HG02610 (cell line): Measurements from ENCODE around the gene NUDT21.
A peak's percentile ranks its signal among the peaks of the same experiment; 100 is the strongest.

Experiments used
- ATAC-seq: cut with Tn5 transposase; IDR thresholded peaks from one replicate; pipeline ENCODE4 v1.9.1; 2021; ENCODE audit warnings: mild to moderate bottlenecking, moderate library complexity; ENCODE audit not compliant: unreplicated experiment

Gene NUDT21

DNA sequence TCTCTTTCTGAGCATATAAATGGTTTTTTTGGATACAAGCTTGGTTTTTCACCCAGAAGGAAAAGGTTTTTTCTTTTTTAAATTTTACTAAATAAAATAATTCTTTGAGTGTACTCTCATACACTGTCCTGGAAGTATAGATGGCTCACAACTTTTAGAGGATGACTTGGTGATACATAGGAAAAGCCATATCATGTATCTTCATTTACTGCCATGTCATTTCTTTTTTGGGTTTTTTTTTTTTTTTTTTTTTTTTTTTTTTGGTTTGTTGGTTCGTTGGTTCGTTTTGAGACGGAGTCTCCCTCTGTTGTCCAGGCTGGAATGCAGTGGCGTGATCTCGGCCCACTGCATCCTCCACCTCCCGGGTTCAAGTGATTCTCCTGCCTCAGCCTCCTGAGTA lies 12.0 kb upstream of the NUDT21 start:
- no peak for ATAC-seq

DNA sequence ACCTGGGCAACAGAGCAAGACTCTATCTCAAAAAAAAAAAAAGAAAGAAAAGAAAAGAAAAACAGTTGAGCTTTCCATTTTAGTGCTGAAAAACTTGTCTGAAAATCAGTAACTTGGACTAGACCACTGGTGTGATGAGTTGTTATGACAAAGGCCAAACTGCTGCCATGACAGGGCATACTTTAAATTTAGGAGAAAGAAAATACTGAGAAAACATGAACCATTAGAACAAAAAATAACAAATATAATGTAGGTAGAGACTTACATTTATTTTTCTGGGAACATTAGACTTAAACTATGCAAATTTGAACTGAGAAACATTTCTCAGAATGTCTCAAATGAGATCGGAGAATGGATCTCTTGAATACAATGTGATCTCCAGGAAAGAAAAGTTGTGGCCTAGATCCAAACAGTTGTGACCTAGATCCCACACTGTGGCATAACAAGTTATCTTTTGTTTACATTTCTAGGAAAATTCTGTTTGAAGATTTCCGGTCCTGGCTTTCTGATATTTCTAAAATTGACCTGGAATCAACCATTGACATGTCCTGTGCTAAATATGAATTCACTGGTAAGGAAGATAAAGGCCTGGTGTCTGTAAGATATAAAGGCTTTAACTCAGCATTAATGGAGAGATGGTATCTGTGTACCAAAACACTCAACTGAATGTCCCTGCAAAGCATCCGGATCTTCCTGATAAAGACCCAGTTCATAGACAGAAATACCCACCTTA lies 11.1 kb upstream of the NUDT21 start:
- ATAC-seq: no peak

DNA sequence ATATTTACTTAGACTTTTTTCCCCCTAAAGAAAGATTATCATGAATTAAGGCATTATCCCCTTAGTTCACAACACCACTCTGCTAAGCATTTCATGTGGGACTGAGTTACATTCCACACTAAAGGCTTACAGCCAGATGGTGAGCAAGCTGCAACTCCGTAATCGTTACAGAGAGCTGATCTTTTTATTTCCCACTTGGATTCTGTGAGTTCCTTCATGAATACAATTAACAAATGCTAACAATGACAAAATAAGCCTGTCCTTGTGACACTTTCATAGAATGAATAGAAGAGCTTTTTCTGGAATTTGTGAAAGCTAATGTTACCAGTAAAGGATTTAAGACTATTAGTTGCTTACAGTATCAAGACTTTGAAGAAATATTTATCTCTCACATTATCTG lies 9.0 kb upstream of the NUDT21 start:
- ATAC-seq: no peak

DNA sequence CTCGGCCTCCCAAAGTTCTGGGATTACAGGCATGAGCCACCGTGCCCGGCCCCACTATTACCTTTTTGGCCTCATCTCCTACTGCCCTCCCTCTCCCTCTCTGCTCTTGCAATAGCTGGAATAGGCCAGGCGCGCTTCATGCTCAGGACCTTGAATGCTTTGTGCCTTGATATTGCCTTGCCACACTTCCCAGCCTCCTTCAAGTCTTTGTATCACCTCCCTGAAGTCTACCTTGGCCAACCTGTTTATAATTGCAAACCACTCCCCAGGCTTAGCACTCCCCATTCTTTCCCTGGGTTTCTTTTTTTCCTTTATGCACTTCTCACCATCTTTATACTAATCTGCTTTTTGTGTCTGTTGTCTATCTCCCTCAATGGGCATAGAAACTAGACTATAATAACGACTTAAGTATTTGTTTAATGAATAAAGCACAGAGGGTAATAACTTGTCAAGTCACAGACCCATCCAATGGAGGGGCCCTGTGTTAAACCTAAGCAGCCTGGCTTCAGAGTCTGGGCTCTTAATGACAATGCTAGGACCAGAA lies 6.9 kb upstream of the NUDT21 start:
- no peak for ATAC-seq

DNA sequence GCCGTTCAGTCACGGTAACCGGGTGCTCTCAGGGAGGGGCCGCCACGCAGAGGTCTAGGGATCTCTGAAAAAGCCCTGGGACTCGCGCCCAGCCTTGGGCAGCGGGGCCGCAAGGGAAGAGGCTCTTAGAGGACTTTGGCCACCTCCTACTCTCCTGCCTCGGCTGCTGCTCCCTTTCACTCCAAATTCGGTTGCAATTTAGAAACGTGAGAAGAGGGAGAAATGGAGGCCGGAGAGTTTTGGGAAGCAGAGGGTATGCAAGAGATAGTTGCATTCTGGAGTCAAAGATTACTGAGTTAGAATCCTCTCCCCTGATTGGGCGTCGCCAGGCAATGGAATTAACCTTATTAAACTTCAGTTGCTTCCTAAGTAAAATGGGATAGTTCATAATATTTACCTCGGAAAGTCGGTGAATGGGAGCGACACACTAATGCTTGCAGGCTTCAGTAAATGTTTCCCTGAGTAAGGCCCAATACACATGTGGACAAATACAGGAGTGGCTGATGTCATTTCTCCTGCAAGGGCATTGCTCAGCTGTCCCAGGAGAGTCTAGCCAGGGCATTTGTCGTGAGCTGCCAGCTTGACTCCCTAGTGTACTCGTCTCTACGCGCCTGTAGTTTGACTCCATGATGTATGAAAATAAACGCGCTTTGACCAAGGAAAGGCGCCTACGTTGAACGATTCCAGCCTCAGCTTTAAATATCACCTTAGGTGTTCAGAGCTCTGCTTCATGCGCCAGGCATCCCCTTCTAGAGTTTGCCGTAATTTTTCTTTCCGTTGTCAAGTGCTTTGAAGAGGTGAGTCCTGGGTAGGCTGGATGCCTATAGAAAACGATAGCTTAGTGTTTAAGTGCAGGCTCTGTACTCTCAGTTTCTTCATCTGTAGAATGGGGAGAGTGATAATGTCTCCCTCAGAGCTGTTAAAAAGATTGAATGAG lies 889 bp upstream of the NUDT21 start:
- peak; percentile 43 for ATAC-seq

DNA sequence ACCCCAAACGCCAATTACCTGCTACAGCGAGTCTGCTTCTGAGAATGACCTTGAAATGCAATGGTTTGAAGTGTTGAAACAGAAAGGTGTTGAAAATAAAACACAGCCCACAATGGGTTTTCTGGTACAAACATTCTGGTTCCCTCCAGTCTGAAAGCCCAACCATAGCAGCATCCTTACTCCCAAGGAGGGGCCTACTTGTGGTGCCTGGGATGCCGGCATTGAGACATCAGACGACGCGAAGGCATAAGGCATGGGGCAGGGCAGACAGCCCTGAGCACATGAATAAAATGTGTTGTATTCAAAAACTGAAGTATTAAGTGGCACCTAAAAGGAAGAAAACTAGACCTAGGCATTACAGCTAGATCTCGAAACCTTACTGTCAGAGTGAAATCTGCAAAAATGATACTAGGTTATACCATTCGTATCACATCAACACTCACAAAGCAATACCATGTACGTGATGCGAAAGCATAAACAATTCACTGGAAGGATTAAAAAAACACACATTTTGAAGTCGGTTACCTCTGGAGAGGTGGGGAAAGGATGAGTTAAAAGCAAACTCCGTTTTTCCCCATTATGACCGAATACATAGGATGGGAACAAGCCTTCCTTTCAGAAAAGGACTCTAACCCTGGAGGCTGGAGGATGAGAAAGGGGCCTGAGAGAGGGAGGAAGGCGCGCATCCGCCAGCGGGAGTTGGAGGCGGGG lies 702 bp downstream of the NUDT21 start:
- peak; percentile 21 for ATAC-seq

DNA sequence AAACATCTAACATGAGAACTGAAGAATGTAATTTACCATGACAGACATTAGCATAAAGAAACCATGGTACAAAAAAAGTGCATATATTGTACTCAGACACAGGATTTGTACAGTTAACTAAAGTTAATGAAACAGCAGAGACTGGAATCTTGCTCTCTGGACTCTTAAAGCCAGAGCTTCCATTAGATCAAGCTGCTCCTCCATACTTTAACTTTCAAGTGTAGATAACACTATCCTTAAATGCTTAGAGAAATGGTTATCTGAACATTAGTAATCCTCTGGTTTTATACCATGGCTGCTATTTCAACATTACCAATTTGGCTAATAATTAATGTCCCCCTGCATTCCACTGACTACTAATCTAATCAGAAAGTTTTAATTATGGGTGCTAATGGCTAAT lies 3.1 kb downstream of the NUDT21 start:
- ATAC-seq: no peak

DNA sequence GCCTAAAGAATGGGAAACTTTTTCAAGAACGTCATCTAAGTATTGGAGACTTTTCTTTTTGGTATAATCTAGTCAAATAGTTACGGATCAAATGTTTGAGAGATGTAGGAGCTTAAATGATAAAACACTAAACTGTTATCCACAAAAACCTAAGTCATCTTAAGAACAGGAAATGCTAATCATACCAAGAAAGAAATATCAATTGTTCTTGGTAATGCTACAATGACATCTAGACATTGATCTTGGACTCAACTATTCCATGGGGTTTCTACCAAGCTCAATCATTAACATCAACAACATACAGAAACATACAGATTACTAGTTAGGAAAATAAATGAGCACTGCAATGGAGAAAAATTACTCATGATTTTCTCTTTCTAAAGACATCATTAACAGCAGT lies 3.8 kb downstream of the NUDT21 start:
- ATAC-seq: no peak

DNA sequence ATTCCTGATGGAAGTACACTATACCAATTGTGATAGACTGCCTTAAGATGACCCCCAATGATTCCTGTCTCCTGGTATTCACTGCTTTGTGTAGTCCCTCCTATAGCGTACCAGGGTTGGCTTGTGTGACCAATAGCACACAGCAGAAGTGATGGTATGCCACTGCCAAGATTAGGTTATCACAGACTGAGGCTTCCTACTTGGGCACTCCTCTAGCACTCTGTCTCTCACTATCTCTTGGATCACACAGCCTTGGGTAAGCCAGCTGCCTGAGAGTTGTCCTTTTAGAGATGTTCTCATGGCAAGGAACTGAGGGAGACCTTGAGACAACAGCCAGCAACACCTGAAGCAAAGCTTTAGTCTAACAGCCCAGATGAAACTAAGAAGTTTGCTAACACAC lies 13.1 kb downstream of the NUDT21 start:
- ATAC-seq: no peak

DNA sequence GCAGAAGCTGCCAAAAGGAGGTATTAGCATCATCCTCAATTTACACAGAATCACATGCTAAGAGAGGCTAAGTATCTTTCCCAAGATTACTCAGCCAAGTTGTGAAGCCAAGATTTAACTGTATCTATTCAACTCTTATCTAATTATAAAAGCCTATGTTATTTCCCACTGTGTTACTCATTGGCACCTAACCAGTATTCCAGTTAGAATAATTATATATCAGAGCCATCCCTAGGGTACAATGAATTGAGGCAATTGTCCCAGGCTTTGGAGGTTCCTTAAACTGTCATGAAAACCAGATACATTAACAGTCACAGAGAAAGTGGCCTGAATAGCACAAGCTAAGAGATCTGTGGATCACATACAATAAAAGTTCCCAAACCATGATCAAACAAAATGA lies 14.9 kb downstream of the NUDT21 start:
- ATAC-seq: no peak

DNA sequence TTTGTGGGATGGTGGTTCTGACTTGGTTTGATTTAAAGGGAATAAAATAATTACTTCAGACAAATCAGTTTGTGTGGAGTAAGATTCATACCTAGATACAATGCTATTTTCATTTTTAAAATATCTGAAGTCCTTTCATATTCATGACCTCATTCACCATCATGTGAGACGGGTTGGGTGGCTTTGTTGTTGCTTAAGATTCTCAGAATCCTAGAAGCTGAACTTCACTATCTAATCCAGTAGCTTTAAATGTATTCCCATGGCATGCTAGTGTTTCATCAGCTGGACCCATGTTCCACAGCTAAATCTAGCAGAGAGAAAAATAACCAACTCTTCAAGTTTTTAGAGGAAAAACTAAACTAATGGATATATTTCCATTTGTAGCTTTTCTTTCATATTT lies 23.0 kb downstream of the NUDT21 start:
- no peak for ATAC-seq

DNA sequence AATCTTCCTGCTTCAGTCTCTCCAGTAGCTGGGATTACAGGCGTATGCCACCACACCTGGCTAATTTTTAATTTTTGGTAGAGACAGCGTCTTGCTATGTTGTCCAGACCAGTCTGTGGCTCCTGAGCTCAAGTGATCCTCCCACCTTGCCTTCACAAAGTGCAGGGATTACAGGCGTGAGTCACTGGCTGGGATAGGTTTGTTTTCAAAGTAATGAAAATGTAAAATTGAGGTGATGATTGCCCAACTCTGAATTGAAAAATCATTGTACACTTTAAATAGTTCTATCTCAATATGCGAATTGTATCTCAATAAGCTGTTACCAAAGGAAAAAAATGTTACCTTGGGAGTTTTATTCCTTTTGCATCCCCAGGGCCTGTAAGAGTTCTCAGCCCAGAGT lies 24.5 kb downstream of the NUDT21 start:
- no peak for ATAC-seq

DNA sequence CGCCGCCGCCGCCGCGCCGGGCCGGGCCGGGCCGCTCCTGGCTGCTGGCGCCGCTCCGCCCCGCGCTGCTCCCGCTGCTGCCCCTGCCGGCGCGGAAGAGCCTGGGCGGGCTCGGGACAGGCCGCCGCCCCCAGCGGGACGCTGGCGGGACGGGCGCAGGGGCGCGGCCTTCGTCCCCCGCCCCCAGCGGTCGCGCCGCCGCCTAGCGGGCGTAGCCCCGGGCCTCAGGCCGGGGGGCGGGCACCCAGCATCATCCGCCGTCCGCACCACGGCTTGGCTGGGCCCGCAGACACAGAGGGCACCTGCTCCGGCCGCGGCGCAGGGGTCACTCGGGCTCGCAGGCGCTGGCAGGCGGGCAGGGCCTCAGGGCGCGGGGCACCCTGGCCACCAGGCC lies 25.7 kb downstream of the NUDT21 start, which contains the start of gene AMFR:
TSS of gene AMFR (minus strand) at position 107 of the 394 bp plus-strand sequence. CDS start 218 bp downstream, outside the sequence.
- ATAC-seq: peak; percentile 82

DNA sequence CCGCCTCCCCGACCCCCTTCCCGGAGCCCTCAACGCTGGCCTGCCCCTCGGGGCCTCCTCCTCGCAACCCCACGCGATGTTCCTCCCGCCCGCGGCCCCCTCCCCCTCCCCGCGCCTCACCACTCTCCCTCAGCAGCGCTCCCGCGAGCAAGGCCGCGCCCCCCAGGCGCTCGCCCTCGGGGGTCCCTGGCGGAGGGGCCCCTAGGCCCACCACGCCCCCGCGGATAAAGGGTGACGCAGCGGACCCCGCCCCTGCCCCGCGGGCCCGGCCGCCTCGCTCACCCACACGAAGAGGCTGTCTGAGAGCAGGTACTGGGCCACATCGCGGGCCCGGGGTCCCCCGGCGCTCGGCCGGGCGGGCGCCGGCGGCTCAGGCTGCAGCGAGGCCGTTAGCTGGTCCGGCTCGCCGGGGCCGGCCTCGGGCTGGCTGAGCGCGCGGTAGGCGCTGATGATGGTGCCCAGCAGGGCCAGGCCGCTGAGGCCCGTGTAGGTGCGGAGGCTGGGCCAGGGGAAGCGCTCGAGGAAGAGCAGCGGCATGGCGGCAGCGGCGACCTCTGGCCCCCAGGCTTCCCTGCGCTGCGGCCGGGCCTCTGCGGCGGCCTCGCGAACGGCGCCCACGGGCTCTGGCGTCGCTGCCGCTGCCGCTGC lies 26.2 kb downstream of the NUDT21 start:
- ATAC-seq: peak; percentile 35

DNA sequence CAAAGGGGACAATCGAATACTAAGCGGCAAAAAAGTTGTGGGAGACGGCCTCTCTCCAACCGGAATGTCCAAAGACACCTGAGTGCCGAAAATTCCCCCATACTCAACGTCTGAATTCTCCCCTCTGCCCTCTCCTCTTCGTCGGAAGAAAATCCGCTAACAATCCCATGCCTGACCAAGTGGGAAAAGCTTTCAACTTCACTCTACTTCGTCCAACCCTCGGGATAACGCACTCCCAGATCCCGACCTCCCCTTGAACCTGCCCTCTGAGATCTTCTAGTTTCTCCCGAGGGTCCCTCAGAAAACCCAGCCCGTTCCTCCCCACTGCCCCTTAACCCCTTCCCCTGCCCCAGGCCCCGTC lies 26.7 kb downstream of the NUDT21 start:
- no peak for ATAC-seq

DNA sequence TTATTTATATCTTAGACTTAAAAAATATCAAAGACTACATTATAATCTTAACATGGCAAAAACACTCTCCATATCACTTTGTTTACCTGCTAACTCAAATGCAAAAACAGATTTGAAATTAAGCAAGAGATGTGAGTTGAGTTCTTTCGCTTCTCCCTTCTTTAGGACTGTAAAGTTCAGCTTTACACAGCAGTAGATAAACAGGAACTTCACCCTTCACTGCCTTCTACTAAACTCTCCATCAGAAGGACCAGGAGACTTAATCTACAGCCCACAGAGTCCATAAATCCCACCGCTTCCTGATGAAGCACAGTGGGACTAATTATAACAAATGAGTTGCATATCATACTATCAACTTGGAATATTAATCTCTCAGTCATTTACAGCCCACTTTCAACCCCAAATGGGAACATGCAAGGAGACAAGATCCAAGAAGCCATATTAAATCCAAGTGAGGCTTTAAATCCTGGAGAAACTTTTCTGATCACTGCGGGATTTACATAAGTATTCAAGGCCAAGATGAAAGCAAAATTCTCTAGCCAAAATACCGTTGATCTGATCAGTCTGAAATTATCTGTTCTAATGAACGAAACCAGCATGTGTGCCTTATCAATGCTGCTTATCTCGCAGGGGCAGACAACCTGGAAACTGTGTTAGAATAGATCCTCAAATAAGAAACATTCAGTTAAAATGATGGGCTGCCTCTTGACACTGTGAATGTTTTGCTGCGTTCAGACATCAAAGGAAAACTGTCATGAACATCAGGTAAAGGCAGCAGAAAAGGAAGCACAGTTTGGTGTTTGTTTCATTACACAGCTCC lies 27.3 kb downstream of the NUDT21 start:
- ATAC-seq: no peak

DNA sequence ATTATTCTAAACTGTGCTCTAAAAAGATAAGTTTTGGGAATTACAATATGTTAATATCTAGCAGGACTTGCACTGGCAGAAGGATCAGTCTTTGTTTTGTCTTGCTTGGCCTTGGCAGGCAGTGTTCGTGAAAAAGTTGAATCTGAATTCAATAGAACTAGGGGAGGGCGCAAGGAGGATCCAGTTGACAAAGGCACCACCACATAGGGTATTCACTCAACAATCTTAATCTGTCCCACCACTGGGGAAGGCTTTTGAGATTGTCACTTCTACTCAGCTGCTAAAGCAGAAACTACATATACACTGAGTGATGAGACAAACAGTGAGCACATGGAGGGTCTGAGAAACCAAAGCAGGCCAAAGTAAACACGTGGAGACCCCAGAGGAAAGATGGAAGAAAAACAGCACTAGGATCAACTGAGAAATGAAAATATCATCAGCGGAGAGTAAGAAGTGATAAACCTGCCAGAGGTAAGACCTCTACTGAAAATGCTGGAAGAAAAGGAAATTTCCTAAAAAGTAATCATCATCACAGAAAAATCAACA lies 28.2 kb downstream of the NUDT21 start:
- ATAC-seq: no peak

DNA sequence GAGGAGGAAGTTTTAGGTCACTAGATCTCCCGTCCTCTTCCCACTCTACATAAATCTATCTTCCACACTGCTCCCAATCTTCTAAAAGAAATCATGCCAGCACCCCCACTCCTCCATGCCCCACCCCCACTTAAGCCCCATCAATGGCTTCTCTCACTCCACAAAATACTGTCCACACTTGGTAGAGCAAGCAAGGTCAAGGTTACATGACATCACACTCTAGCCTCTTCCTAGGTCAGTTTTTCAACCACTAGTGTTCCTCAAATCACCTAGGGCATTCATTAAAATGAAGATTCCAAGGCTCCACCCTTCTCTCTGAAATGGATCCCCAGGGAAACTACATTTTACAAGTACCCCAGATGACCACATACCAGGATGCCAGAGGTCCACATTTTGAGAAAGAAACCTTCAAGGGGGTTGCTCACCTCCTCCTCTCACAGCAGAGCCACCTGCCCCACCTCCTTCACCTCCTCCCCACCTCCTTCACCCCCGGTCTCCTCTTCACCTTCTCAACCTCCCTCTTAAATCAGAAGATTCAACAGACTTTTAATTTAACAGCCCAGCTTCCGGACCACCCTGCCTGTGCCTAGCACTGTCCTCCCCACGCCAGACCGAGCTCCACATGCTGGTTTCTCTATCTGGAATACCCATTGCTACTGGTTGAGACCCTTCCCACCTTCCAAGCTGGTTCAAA lies 29.0 kb downstream of the NUDT21 start:
- ATAC-seq: no peak

DNA sequence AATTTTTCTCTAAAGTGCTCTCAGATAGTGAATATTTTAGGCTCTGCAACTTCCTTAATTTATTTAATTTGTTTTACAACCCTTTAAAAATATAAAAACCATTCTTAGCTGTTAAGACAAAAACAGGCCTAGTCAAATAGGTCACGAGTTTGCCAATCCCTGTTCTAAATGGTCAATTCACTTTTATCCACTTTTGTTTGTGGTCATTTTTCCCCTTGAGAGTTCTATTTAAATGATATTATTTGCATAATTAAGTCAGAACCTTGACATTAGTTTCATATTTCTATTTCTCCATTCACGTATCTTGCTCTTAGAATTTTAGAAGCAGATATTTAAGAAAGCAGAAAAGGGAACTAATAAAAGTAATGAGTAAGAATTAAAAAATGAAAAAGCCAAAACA lies 29.8 kb downstream of the NUDT21 start:
- no peak for ATAC-seq
